GM23248 (cell line): ENCODE data around the gene STAC3.

ENCODE experiments used
- EZH2 ChIP-seq: fragments of 200-600 bp; sonication (generic); IDR thresholded peaks from 2 replicates; pipeline ENCODE4 v1.6.1; 2018; ENCODE audit warnings: antibody characterized with exemption, mild to moderate bottlenecking; ENCODE audit not compliant: insufficient read depth, poor library complexity, severe bottlenecking
- EZH2phosphoT487 ChIP-seq: fragments of 200-600 bp; sonication (generic); IDR thresholded peaks from 2 replicates; pipeline ENCODE4 v1.6.1; 2018; ENCODE audit warnings: antibody characterized with exemption, moderate library complexity, mild to moderate bottlenecking, low read depth; ENCODE audit not compliant: insufficient read depth

DNA sequence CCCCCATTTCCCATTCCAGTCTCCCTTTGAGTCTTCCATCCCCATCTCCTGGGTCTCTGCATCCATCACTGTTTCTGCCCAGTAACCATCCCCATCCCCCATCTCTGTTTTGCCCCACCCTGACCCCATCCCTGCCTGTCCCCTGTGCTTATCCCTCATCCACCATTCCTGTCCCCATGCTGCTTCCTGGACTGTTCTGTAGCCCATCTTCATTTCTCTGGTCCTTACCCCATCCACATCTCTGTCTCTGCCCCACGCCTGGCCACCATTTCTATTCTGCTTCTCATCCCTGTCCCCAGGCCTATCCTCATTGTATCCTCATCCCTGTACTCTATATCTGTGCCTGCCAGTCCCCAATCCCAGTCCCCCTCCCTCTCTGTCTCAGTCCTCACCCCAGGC lies 30.2 kb downstream of the STAC3 start:
- TF ChIP-seq EZH2phosphoT487, result no peak
- no peak for TF ChIP-seq EZH2
